Stimulated activated CD4-positive, alpha-beta T cell treated with anti-CD3 and anti-CD28 coated beads, Interleukin-12 subunit alpha, Interleukin-12 subunit beta, amount 100 ng/mL, for 4 hours (primary cell): ENCODE measurements around the gene PRKCZ.

Experiments used
- DNase-seq: peaks from one replicate; pipeline ENCODE4 v3.0.0-alpha.2; 2020

PRKCZ gene

DNA sequence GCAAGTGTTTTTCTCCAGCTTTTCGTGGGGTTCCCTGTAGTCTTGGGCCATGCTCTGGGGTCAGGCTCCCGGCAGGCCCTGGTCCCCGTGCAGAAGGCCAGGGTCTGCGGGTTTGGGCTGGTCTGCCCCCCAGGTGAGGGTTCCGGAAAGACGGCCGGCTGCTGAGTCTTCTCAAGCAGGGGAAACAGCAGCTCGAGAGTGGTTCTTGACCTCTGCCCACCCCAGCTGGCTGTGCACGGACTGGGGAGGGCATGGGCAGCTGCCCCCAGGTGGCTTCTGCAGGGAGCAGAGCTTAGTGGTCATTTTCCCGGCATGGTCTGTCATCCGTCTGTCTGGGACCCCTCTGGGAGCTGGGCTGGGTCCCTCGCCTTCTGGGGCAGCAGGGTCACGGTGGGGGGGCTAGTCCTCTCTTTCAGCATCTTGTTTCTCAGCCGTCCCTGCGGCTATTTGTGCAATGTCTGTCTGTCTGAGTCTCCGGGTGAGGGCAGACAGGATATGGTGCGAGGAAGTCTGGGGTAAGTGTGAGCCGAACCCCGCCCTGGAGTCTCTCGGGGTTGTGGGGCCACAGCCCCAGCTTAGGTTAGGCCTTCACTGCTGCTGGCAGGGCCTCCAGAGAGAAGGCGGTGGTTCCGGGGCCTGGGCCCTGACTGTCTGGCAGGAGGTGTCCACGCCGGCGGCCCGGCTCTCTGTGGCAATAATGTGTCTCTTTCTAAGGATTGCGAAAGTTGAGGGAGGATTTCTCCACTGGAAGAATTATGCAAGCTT, 184.0 kb downstream of the PRKCZ start:
- DNase-seq, result peak; percentile 35

- DNase-seq, result no peak
These were observed 184.5 kb downstream of the PRKCZ start for GRCh38 chr1:2234762-2235113.
